ENCODE data around the gene PYCR2.

DNA sequence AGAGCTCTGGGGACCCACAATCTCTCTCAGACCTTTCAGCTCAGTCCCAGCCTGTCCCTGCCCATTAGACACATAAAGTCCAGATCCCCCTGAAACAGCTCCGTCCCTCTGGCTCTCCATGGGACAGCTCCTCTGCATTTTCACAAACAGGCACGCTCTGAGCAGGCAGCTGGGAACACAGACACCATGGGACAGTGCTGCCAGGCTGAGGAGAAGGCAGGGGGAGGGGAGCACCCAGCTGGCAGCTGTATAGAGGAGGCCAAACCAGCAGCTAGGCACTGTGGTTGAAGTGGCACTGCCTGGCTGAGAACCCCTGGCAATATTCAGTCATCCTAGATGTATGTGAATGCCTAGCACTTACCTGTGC lies 43.8 kb downstream of the PYCR2 start:
- TF ChIP-seq POLR2AphosphoS5 (IDR thresholded peaks at IDR 0.05; ENCODE audit: low read depth, low read length) (no peak), POLR2A (IDR thresholded peaks at IDR 0.05; ENCODE audit: low read depth, low read length) (no peak), SPI1 (IDR thresholded peaks at IDR 0.05; ENCODE audit: low read depth, low read length) (no peak), PAX5 (IDR thresholded peaks at IDR 0.05; ENCODE audit: insufficient read depth, low read length, severe bottlenecking) (no peak)
